ENCODE results near the gene ABCA13.

ABCA13 gene

GRCh38 chr7:48307041-48307714 is 135.9 kb downstream of the ABCA13 start:
- H3K4me1 ChIP-seq (ENCODE audit: insufficient read depth, low read length), result no peaks in the 10 kb centered on the region
- peaks cover 4% of the 10 kb centered on the region; the same call in 1 of the 2 replicates for H3K9me3 ChIP-seq (ENCODE audit: insufficient read depth, low read depth, low read length)
- H3K9ac ChIP-seq (ENCODE audit: low read depth, low read length), result no peak overlapping the region
- no peak overlapping the region for H3K27ac ChIP-seq (ENCODE audit: low read length)
- H3K4me3 ChIP-seq (ENCODE audit: low read length), result no peak overlapping the region
- H3K27me3 ChIP-seq (ENCODE audit: insufficient read depth, low read length), result no peaks in the 10 kb centered on the region
- no peaks in the 10 kb centered on the region for H3K36me3 ChIP-seq (ENCODE audit: insufficient read depth, low read depth, low read length)

- H3K27me3 ChIP-seq (ENCODE audit: insufficient read depth, low read length), result no peaks in the 10 kb centered on the region
- H3K4me1 ChIP-seq (ENCODE audit: insufficient read depth, low read length), result no peaks in the 10 kb centered on the region
- H3K4me3 ChIP-seq (ENCODE audit: low read length), result no peak overlapping the region
- no peak overlapping the region for H3K27ac ChIP-seq (ENCODE audit: low read length)
- H3K9me3 ChIP-seq (ENCODE audit: insufficient read depth, low read depth, low read length), result no peaks in the 10 kb centered on the region
- no peaks in the 10 kb centered on the region for H3K36me3 ChIP-seq (ENCODE audit: insufficient read depth, low read depth, low read length)
- H3K9ac ChIP-seq (ENCODE audit: low read depth, low read length), result no peak overlapping the region
Observed at GRCh38 chr7:48309720-48310119, 138.5 kb downstream of the ABCA13 start.

GRCh38 chr7:48311464-48312100 is 140.3 kb downstream of the ABCA13 start:
- Histone ChIP-seq H3K4me1 (ENCODE audit: insufficient read depth, low read length) (no peaks in the 10 kb centered on the region), H3K4me3 (ENCODE audit: low read length) (no peak overlapping the region), H3K27ac (ENCODE audit: low read length) (no peak overlapping the region), H3K27me3 (ENCODE audit: insufficient read depth, low read length) (no peaks in the 10 kb centered on the region), H3K9ac (ENCODE audit: low read depth, low read length) (no peak overlapping the region), H3K36me3 (ENCODE audit: insufficient read depth, low read depth, low read length) (no peaks in the 10 kb centered on the region), H3K9me3 (ENCODE audit: insufficient read depth, low read depth, low read length) (no peaks in the 10 kb centered on the region)

- Histone ChIP-seq H3K9me3 (ENCODE audit: insufficient read depth, low read depth, low read length) (no peaks in the 10 kb centered on the region), H3K27me3 (ENCODE audit: insufficient read depth, low read length) (no peaks in the 10 kb centered on the region), H3K27ac (ENCODE audit: low read length) (no peak overlapping the region), H3K36me3 (ENCODE audit: insufficient read depth, low read depth, low read length) (no peaks in the 10 kb centered on the region), H3K9ac (ENCODE audit: low read depth, low read length) (no peak overlapping the region), H3K4me1 (ENCODE audit: insufficient read depth, low read length) (no peaks in the 10 kb centered on the region), H3K4me3 (ENCODE audit: low read length) (no peak overlapping the region)
Observed at GRCh38 chr7:48312151-48312550, 140.9 kb downstream of the ABCA13 start.

- Histone ChIP-seq H3K9me3 (ENCODE audit: insufficient read depth, low read depth, low read length) (no peaks in the 10 kb centered on the region), H3K27ac (ENCODE audit: low read length) (no peak overlapping the region), H3K4me3 (ENCODE audit: low read length) (no peak overlapping the region), H3K4me1 (ENCODE audit: insufficient read depth, low read length) (no peaks in the 10 kb centered on the region), H3K36me3 (ENCODE audit: insufficient read depth, low read depth, low read length) (no peaks in the 10 kb centered on the region), H3K9ac (ENCODE audit: low read depth, low read length) (no peak overlapping the region), H3K27me3 (ENCODE audit: insufficient read depth, low read length) (no peaks in the 10 kb centered on the region)
Observed at GRCh38 chr7:48316768-48317167, 145.5 kb downstream of the ABCA13 start.

- H3K9me3 ChIP-seq (ENCODE audit: insufficient read depth, low read depth, low read length), result no peaks in the 10 kb centered on the region
- no peak overlapping the region for H3K9ac ChIP-seq (ENCODE audit: low read depth, low read length)
- no peaks in the 10 kb centered on the region for H3K4me1 ChIP-seq (ENCODE audit: insufficient read depth, low read length)
- no peaks in the 10 kb centered on the region for H3K36me3 ChIP-seq (ENCODE audit: insufficient read depth, low read depth, low read length)
- no peaks in the 10 kb centered on the region for H3K27me3 ChIP-seq (ENCODE audit: insufficient read depth, low read length)
- H3K4me3 ChIP-seq (ENCODE audit: low read length), result no peak overlapping the region
- no peak overlapping the region for H3K27ac ChIP-seq (ENCODE audit: low read length)
Observed at GRCh38 chr7:48317360-48317759, 146.1 kb downstream of the ABCA13 start.

- Histone ChIP-seq H3K36me3 (ENCODE audit: insufficient read depth, low read depth, low read length) (no peaks in the 10 kb centered on the region), H3K4me3 (ENCODE audit: low read length) (no peak overlapping the region), H3K27ac (ENCODE audit: low read length) (no peak overlapping the region)
Observed at GRCh38 chr7:48321319-48322010, 150.2 kb downstream of the ABCA13 start.

GRCh38 chr7:48337012-48337621 is 165.9 kb downstream of the ABCA13 start:
- Histone ChIP-seq H3K9ac (ENCODE audit: low read depth, low read length) (no peak overlapping the region), H3K4me1 (ENCODE audit: insufficient read depth, low read length) (peaks cover 8% of the 10 kb centered on the region; the same call in 1 of the 2 replicates), H3K9me3 (ENCODE audit: insufficient read depth, low read depth, low read length) (no peaks in the 10 kb centered on the region), H3K4me3 (ENCODE audit: low read length) (no peak overlapping the region), H3K36me3 (ENCODE audit: insufficient read depth, low read depth, low read length) (no peaks in the 10 kb centered on the region), H3K27ac (ENCODE audit: low read length) (no peak overlapping the region), H3K27me3 (ENCODE audit: insufficient read depth, low read length) (no peaks in the 10 kb centered on the region)

More at GRCh38 chr7:48321319-48322010, 150.2 kb downstream of the ABCA13 start:
- H3K9me3 ChIP-seq (ENCODE audit: insufficient read depth, low read depth, low read length), result peaks cover 14% of the 10 kb centered on the region
- H3K9ac ChIP-seq (ENCODE audit: low read depth, low read length), result no peak overlapping the region
- no peaks in the 10 kb centered on the region for H3K4me1 ChIP-seq (ENCODE audit: insufficient read depth, low read length)
- H3K27me3 ChIP-seq (ENCODE audit: insufficient read depth, low read length), result no peaks in the 10 kb centered on the region

GRCh38 chr7:48337781-48338180 is 166.5 kb downstream of the ABCA13 start:
- H3K9me3 ChIP-seq (ENCODE audit: insufficient read depth, low read depth, low read length), result no peaks in the 10 kb centered on the region
- H3K4me3 ChIP-seq (ENCODE audit: low read length), result no peak overlapping the region
- H3K27me3 ChIP-seq (ENCODE audit: insufficient read depth, low read length), result no peaks in the 10 kb centered on the region
- peaks cover 8% of the 10 kb centered on the region; the same call in 1 of the 2 replicates for H3K4me1 ChIP-seq (ENCODE audit: insufficient read depth, low read length)
- H3K27ac ChIP-seq (ENCODE audit: low read length), result no peak overlapping the region
- H3K36me3 ChIP-seq (ENCODE audit: insufficient read depth, low read depth, low read length), result no peaks in the 10 kb centered on the region
- H3K9ac ChIP-seq (ENCODE audit: low read depth, low read length), result no peak overlapping the region

- Histone ChIP-seq H3K4me3 (ENCODE audit: low read length) (no peak overlapping the region), H3K27ac (ENCODE audit: low read length) (no peak overlapping the region), H3K36me3 (ENCODE audit: insufficient read depth, low read depth, low read length) (no peaks in the 10 kb centered on the region), H3K4me1 (ENCODE audit: insufficient read depth, low read length) (no peaks in the 10 kb centered on the region), H3K9ac (ENCODE audit: low read depth, low read length) (no peak overlapping the region), H3K9me3 (ENCODE audit: insufficient read depth, low read depth, low read length) (no peaks in the 10 kb centered on the region), H3K27me3 (ENCODE audit: insufficient read depth, low read length) (no peaks in the 10 kb centered on the region)
Observed at GRCh38 chr7:48347230-48347825, 176.1 kb downstream of the ABCA13 start.

- Histone ChIP-seq H3K9me3 (ENCODE audit: insufficient read depth, low read depth, low read length) (no peaks in the 10 kb centered on the region), H3K27ac (ENCODE audit: low read length) (no peak overlapping the region), H3K4me1 (ENCODE audit: insufficient read depth, low read length) (no peaks in the 10 kb centered on the region), H3K9ac (ENCODE audit: low read depth, low read length) (no peak overlapping the region), H3K27me3 (ENCODE audit: insufficient read depth, low read length) (no peaks in the 10 kb centered on the region), H3K36me3 (ENCODE audit: insufficient read depth, low read depth, low read length) (no peaks in the 10 kb centered on the region), H3K4me3 (ENCODE audit: low read length) (no peak overlapping the region)
Observed at GRCh38 chr7:48350515-48350914, 179.3 kb downstream of the ABCA13 start.

Data from iPS-20b (cell line).